GM18951 (cell line): Measurements from ENCODE around the gene OPN1MW3.
"Not testable (repeated sequence)": the region's sequence is repeated elsewhere in the genome, so short reads cannot be mapped to it uniquely, and the experiment has no call there.

ENCODE experiments used
- in situ Hi-C: fragments of 300-500 bp; cut with MboI; formaldehyde crosslinking; loops from one replicate; pipeline ENCODE4 v1.12.0; 2022; ENCODE audit warnings: low sequenced_read_pairs, mixed read lengths, inconsistent platforms; ENCODE audit not compliant: unreplicated experiment

The OPN1MW3 gene

GRCh38 chrX:154257282-154257681, at the start of gene OPN1MW3:
OPN1MW3 (plus strand) TSS chrX:154257582; CDS start chrX:154257620, 38 bp downstream.
- in situ Hi-C loops = not testable (repeated sequence)

GRCh38 chrX:154209670-154210418, 47.5 kb upstream of the OPN1MW3 start:
- in situ Hi-C loops = not testable (repeated sequence)

- in situ Hi-C loops = not testable (repeated sequence)
These were observed 46.3 kb upstream of the OPN1MW3 start for GRCh38 chrX:154211057-154211456.

GRCh38 chrX:154211499-154211898, 45.9 kb upstream of the OPN1MW3 start:
- in situ Hi-C loops = not testable (repeated sequence)

- in situ Hi-C loops = not testable (repeated sequence)
These were observed 37.9 kb upstream of the OPN1MW3 start, which contains the start of gene OPN1MW2 for GRCh38 chrX:154219456-154219855. OPN1MW2 (plus strand) TSS chrX:154219756; CDS start chrX:154219816, 60 bp downstream.

- in situ Hi-C loops = not testable (repeated sequence)
These were observed 32.1 kb upstream of the OPN1MW3 start for GRCh38 chrX:154225292-154225691.

GRCh38 chrX:154226706-154227105, 30.7 kb upstream of the OPN1MW3 start:
- in situ Hi-C loops = not testable (repeated sequence)

GRCh38 chrX:154231443-154231842, 25.9 kb upstream of the OPN1MW3 start:
- in situ Hi-C loops = not testable (repeated sequence)

GRCh38 chrX:154233620-154234019, 23.8 kb upstream of the OPN1MW3 start:
- in situ Hi-C loops = not testable (repeated sequence)

- in situ Hi-C loops = not testable (repeated sequence)
These were observed 18.3 kb upstream of the OPN1MW3 start for GRCh38 chrX:154238939-154239559.

GRCh38 chrX:154239982-154240503, 17.3 kb upstream of the OPN1MW3 start:
- in situ Hi-C loops = not testable (repeated sequence)

GRCh38 chrX:154247377-154248045, 9.9 kb upstream of the OPN1MW3 start:
- in situ Hi-C loops = not testable (repeated sequence)

- in situ Hi-C loops = not testable (repeated sequence)
These were observed 9.3 kb upstream of the OPN1MW3 start for GRCh38 chrX:154248076-154248475.

- in situ Hi-C loops = not testable (repeated sequence)
These were observed 1.3 kb downstream of the OPN1MW3 start for GRCh38 chrX:154258711-154259110.

GRCh38 chrX:154263072-154263471, 5.7 kb downstream of the OPN1MW3 start:
- in situ Hi-C loops = not testable (repeated sequence)

- in situ Hi-C loops = not testable (repeated sequence)
These were observed 11.9 kb downstream of the OPN1MW3 start for GRCh38 chrX:154269245-154269644.

- in situ Hi-C loops = not testable (repeated sequence)
These were observed 27.3 kb downstream of the OPN1MW3 start for GRCh38 chrX:154284489-154285338.

GRCh38 chrX:154286406-154286805, 29.0 kb downstream of the OPN1MW3 start:
- in situ Hi-C loops = not testable (repeated sequence)
